HG02588 (cell line): ENCODE data around the gene PHLDB2.

ENCODE experiments used
- ATAC-seq: cut with Tn5 transposase; IDR thresholded peaks from one replicate; pipeline ENCODE4 v1.9.1; 2021; ENCODE audit warnings: mild to moderate bottlenecking, moderate library complexity; ENCODE audit not compliant: unreplicated experiment

PHLDB2 gene

GRCh38 chr3:111850537-111850936, 8.5 kb upstream of the PHLDB2 start:
- ATAC-seq = no peak

GRCh38 chr3:111851511-111851954, 7.5 kb upstream of the PHLDB2 start:
- no peak for ATAC-seq

DNA sequence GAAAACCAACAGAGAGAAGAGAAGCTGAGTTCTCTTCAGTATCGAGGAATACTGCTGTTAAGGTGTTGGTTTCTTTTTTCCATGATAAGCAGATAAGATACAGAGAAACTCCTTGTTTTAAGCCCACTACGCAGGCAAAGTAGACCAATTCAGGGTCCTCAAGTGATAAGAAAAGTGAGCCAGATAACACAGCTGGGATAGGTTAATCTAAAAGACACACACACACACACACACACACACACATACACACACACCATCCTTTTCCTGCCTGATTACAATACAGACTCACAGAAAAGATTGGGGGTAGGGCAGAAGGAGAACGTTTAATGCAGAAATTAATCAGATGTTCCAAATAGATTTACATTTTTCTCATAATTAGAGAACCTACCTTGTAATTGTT, 6.5 kb upstream of the PHLDB2 start:
- no peak for ATAC-seq

GRCh38 chr3:111853068-111853467, 6.0 kb upstream of the PHLDB2 start:
- no peak for ATAC-seq

DNA sequence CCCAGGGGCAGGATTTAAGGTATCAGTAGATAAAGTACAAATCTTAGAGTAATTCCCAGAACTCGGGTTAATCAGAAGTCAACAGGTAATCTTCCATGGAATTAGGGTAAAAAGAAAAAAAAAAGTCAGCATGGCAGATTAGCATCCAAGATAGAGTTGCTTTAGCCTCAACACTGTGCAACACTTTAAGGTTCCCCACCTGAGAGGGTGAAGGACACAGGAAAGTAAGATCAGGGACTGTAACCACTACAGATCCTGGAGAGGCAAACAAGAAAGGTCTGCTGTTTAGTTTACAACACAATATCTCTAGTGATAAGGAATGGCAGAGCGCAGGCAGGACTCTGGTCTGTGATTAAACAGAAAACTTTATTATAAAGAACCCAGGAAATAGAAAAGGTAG, 4.1 kb upstream of the PHLDB2 start:
- ATAC-seq = no peak

DNA sequence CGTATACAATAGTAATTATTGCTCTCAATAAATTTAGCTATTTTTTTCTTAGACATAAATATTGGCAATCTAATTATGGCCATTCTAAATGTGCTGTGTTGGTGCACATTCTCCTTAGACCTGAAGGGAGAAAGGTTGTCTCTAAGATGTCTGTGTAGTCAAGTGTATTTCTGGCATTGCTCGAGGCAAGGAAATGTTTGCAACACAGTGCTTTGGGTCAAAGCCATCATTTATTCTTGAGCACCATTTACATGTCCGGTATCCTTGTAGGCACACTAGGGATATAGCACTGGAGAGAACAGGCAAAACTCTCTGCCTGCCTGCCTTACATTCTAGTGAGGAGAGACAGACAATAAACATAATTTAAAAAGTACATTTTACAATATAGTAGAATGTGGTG, 2.6 kb upstream of the PHLDB2 start:
- ATAC-seq = no peak

DNA sequence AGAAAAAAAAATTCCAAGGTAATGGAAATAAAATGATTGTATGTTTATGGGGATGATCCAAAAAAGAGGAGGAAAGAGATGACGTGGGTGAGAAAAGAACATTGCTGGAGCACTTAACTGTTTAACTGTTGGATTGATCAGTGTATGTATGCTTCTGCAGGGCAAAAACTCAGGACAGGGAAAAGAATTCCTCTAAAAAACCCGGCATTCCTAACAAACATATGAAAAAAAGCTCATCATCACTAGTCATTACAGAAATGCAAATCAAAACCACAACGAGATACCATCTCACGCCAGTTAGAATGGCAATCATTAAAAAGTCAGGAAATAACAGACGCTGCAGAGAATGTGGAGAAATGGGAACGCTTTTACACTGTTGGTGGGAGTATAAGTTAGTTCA, 1.6 kb upstream of the PHLDB2 start:
- ATAC-seq = no peak

DNA sequence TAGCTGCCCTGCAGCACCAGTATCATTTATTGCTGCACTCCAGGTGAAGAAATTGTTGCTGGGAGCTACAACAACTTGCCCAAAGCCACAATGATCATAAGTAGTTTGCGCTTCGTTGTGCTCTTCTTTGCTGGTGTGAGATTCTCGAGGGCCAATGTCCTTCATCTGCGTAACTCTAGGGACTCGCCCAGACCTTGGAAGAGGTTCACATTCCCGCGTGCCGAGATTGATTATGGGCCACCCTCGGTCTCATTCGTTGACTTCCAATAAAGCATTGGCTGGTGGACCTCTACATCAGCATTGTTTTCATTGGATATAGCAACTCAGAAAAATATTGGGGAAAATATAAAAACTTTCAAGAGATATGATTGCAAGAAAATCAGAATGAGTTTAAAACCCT, 423 bp upstream of the PHLDB2 start:
- ATAC-seq = no peak

- peak; percentile 90 for ATAC-seq
Measured at GRCh38 chr3:111859974-111860859, 1.2 kb downstream of the PHLDB2 start.

DNA sequence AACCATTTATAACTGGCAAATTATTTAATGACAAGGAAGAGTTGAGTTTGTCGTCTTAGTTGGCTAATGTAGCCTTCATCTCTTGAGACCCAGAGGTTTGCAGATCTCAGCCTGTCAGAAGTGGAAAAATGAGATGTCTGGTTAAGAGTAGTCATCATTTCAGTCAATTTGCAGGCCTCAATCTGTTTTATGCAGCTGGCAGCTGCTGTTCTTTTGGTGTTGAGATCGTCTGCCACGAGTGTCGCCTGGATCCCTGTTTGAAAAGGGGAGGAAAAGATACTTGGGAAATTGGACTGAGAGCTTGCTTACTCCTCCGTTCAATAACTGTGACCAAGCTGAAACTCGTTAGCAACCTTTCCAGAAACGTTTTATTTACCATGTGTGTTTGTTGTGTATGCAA, 2.3 kb downstream of the PHLDB2 start:
- no peak for ATAC-seq

GRCh38 chr3:111862415-111862814, 3.4 kb downstream of the PHLDB2 start:
- no peak for ATAC-seq

- ATAC-seq = no peak
Measured at GRCh38 chr3:111862974-111863373, 3.9 kb downstream of the PHLDB2 start.

- ATAC-seq = no peak
Measured at GRCh38 chr3:111863942-111864694, 5.1 kb downstream of the PHLDB2 start.

DNA sequence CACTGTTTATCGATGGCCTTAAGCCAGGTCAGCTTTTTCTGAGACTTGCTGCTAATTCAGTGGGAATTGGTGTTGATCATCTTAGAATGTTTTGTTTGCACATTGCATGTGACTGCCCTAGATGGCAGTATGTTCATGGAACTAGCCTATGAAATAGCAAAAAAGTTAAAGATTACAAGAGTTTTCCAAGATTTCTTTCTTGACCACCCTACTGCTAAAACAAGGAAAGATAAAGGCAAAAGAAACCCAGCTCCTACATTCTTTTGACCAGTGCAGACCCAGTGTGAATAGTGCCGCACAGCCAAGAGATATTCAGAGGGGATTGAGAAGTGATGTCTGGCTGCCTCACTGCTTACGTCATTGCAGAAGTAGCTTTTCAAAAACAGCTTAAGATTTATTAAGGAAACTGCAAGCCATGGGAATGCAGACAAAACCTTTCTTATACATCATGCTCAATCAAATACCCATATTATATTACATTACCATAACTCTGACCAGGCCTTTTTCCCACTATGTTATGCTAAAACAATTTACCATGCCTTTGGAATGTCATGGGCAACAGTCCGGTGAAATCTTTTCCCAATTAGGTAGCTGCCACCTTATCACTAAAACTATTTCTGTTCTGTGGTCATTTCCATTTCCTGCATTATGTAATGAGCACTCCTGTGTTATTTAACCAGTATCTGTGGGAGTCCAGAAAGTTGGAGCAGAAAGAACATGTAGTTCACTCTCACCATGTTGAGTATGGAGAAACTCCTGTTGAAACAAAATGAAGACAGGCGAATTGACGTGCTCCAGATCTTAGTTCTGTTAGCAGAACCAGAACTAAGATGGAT, 6.0 kb downstream of the PHLDB2 start:
- ATAC-seq = no peak

- ATAC-seq = no peak
Measured at GRCh38 chr3:111867889-111868426, 8.9 kb downstream of the PHLDB2 start.

- no peak for ATAC-seq
Measured at GRCh38 chr3:111870620-111871019, 11.6 kb downstream of the PHLDB2 start.

GRCh38 chr3:111871809-111872623, 13.0 kb downstream of the PHLDB2 start:
- no peak for ATAC-seq

DNA sequence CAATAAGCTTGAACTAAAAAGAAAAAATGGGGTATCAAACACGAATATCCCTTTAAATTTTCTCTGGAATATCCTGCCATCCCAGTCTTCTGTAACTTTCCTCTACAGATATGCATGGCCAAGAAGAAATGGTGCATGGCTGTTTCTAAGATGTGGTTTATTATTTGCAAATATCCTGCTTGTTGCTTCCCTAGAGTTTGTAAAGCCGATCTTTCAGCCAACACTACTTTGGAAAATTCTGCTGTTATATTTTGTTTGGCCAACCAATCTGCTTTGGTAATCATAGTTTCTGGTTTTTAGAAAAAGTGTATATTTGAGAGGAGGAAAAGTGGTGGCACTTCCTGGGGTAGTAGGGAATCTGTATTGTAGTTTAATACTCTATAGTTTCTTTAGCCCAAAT, 13.9 kb downstream of the PHLDB2 start:
- ATAC-seq = no peak

DNA sequence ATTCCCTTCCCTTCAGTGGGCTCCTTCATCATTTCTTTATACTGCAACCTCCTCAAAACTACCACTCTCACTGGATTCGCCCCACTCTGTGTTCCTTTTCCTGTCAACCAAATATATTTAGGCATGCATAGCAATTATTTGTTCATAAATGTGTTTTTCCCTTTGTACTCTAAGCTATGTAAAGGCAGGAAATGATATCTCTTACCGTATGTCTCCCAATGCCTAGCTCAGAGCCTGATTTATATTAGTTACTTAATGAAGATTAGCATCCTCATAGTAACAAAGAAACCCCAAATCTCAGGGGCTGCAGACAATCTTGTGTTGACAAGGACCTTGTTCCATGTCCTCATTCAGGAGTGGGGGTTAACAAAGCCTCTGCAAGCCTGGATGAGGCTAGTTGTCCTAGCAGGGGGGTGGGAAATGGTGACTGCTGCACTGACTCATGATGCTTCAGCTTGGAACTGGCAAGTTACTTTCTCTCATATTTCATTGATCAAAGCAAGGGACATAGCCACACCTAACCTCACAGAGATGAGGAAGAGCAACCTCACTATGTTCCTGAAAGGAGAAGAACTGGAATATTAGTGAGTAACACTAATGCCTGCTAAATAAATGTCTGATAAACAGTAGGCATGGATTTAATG, 15.2 kb downstream of the PHLDB2 start:
- no peak for ATAC-seq

DNA sequence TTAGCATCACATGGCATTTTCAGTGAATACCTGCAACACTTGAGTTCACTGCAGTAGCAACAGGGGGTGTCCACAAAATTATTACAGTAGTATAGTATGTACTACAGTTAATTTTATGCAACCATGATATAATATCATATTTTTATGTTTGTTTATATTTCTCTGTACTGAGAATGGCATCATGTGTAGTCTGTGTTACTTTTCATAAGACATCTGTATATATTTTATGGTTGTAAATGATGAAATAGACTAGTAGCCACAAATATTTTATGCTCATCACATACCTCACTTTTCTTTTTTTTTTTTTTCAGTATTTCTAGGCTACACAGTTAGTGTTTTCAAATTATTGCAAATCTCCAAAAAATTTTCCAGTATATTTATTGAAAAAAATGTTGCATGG, 22.4 kb downstream of the PHLDB2 start:
- ATAC-seq = no peak
